AG04450 (cell line): Measurements from ENCODE around the gene STXBP6. TPM values are rescaled to one million over a fixed set of nuclear protein-coding genes. Genes with fewer than 3 reads are reported as not detected.
A peak's percentile ranks its signal among the peaks of the same experiment; 100 is the strongest.

ENCODE experiments used
- CTCF ChIA-PET: fragments of 300-600, 350-600 bp; formaldehyde crosslinking; extraction: SDS; loops from one replicate; lab custom pipeline; 2022; ENCODE audit warnings: antibody characterized with exemption, inconsistent platforms; lab: Charles Lee
- POLR2A ChIA-PET: fragments of 350-600 bp; formaldehyde crosslinking; extraction: SDS; loops from one replicate; lab custom pipeline; 2021; ENCODE audit warnings: antibody characterized with exemption, inconsistent platforms; lab: Yijun Ruan, JAX
- DNase-seq: peaks from one replicate; pipeline ENCODE4 v3.0.0-alpha.2; 2011; ENCODE audit warnings: low read depth, low spot score
- H3K27ac ChIP-seq: one replicate; pipeline ENCODE4 v1.5.1; 2012; ENCODE audit warnings: low read depth, low read length, control low read depth
- H3K27me3 ChIP-seq: one replicate; pipeline ENCODE4 v1.6.0; 2012; ENCODE audit warnings: low read length; ENCODE audit not compliant: control insufficient read depth, insufficient read depth
- H3K4me3 ChIP-seq: 2 replicates; pipeline ENCODE4 v1.5.1; 2011; ENCODE audit warnings: mild to moderate bottlenecking, low read depth, low read length, control low read depth
- H3K9me3 ChIP-seq: 2 replicates; pipeline ENCODE4 v1.5.1; 2012; ENCODE audit warnings: low read length; ENCODE audit not compliant: control insufficient read depth, insufficient read depth
- polyA plus RNA-seq: library from polyadenylated mRNA; depleted of rRNA; stranded (reverse); fragments of >200 nt; gene quantifications from 2 replicates; pipeline ENCODE4 v1.2.3, GENCODE V29; 2011
- TF ChIP-seq, protein P1 (sequence below): IDR thresholded peaks from 2 replicates; pipeline ENCODE4 v1.5.1; 2011; ENCODE audit warnings: low read depth, low read length, control low read depth, inconsistent platforms

Gene STXBP6
- polyA plus RNA-seq, 1 experiment: 0.16 TPM

DNA sequence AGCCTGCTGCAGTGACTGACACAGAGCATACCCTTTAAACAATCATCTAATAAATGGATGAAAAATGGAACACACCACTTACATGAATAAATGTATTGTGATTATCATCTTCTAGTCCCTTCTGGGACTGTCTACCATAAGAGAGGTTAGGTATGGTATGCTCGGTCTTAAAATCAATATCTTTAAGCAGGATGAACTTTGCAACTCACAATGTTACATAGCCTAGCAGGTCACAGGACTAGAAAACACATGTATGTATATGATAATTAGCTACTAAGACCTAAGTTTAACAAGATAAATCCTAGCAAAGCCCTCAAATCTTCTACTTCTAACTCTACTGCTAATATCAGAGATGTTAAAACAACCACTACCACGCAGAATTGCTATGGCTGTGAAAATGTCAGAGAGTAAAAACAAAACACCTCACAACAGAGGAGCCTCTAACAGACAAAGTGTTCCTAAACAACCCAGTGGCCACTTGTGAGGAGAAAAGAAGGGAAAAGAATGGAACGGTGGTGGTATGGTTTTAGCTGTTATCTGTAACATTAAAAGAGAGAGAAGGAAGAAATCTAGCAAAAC is 139.4 kb downstream of the STXBP6 start:
- no peaks in the 10 kb centered on the region for H3K9me3 ChIP-seq
- ChIA-PET CTCF (interaction anchor here (0.9 kb wide), 1 partner anchor 132 kb away, joined by 3 read pairs; no protein-coding TSS in a partner anchor), POLR2A (no interaction called here)
- H3K27me3 ChIP-seq: no peaks in the 10 kb centered on the region
- no peak for DNase-seq
- TF ChIP-seq, protein P1, sequence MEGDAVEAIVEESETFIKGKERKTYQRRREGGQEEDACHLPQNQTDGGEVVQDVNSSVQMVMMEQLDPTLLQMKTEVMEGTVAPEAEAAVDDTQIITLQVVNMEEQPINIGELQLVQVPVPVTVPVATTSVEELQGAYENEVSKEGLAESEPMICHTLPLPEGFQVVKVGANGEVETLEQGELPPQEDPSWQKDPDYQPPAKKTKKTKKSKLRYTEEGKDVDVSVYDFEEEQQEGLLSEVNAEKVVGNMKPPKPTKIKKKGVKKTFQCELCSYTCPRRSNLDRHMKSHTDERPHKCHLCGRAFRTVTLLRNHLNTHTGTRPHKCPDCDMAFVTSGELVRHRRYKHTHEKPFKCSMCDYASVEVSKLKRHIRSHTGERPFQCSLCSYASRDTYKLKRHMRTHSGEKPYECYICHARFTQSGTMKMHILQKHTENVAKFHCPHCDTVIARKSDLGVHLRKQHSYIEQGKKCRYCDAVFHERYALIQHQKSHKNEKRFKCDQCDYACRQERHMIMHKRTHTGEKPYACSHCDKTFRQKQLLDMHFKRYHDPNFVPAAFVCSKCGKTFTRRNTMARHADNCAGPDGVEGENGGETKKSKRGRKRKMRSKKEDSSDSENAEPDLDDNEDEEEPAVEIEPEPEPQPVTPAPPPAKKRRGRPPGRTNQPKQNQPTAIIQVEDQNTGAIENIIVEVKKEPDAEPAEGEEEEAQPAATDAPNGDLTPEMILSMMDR: no peak
- no peak overlapping the region for H3K4me3 ChIP-seq
- H3K27ac ChIP-seq: no peak overlapping the region

GRCh38 chr14:24909523-24910302 is 140.2 kb downstream of the STXBP6 start:
- TF ChIP-seq, protein P1: no peak
- Histone ChIP-seq H3K27ac (no peak overlapping the region), H3K27me3 (no peaks in the 10 kb centered on the region), H3K4me3 (no peak overlapping the region), H3K9me3 (no peaks in the 10 kb centered on the region)
- ChIA-PET POLR2A (no interaction called here), CTCF (no interaction called here)
- no peak for DNase-seq

DNA sequence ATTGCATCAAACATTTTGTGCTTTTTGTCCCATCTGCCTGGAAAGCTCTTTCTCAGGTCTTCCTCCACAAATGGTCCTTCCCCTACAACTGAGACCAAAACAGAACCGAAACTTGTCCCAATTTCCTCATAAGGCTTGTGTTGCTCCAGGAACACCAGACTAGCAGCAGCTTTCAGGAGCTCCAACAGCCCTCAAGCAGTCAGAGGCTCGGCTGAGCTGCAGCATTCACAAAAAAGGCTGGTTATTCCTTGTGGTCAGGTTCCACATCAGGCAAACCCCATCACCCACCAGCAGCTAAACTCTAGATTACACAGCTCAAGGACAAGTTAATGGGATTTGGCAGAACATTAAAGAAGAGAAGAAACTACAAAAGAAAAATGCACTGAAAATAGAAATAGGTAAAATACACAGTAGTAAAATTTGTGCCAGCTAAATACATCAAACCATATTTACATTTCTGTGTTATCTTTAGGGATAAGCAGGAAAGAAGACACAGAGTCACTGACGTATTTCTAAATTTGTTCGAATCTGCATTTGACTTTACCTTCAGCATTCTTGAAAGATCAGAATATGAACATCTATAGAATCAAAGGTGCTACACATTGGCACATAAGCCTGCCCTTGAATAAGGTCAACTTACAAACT is 141.2 kb downstream of the STXBP6 start:
- H3K9me3 ChIP-seq: no peaks in the 10 kb centered on the region
- CTCF ChIA-PET: no interaction called here
- POLR2A ChIA-PET: no interaction called here
- no peak for DNase-seq
- no peak overlapping the region for H3K27ac ChIP-seq
- no peak overlapping the region for H3K4me3 ChIP-seq
- TF ChIP-seq, protein P1: no peak
- no peaks in the 10 kb centered on the region for H3K27me3 ChIP-seq

DNA sequence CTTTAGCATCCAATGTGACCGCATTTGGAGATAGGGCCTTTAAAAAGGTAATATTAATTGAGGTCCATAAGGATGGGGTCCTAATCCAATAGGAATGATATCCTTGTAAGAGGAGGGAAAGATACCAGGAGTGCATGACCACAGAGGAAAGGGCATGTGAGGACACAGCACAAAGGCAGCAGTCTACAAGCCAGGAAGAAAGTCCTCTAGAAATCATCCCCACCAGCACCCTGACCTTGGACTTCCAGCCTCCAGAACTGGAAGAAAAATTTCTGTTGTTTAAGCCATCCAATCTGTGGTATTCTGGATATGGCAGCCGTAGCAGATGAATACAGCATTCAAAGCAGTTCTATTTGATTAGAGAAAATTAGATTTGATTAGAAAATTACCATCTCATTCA is 145.4 kb downstream of the STXBP6 start:
- DNase-seq: no peak
- Histone ChIP-seq H3K4me3 (no peak overlapping the region), H3K27ac (no peak overlapping the region), H3K27me3 (no peaks in the 10 kb centered on the region), H3K9me3 (no peaks in the 10 kb centered on the region)
- TF ChIP-seq, protein P1: no peak
- CTCF ChIA-PET: no interaction called here
- POLR2A ChIA-PET: no interaction called here

GRCh38 chr14:24903337-24903736 is 146.6 kb downstream of the STXBP6 start:
- ChIA-PET POLR2A (no interaction called here), CTCF (no interaction called here)
- TF ChIP-seq, protein P1: no peak
- no peaks in the 10 kb centered on the region for H3K9me3 ChIP-seq
- no peak overlapping the region for H3K4me3 ChIP-seq
- H3K27ac ChIP-seq: no peak overlapping the region
- DNase-seq: peak; percentile 6
- H3K27me3 ChIP-seq: no peaks in the 10 kb centered on the region
